Panc1 (cell line): ENCODE measurements around the gene SPATA17.

Experiments
- CTCF ChIP-seq: fragments of 450-650 bp; IDR thresholded peaks from 2 replicates; pipeline ENCODE4 v1.5.1; 2017; ENCODE audit warnings: mild to moderate bottlenecking
- POLR2AphosphoS5 ChIP-seq: IDR thresholded peaks from 2 replicates; pipeline ENCODE4 v1.6.1; 2012; ENCODE audit warnings: mild to moderate bottlenecking, low read depth, low read length, moderate library complexity
- REST ChIP-seq, 2 experiments: IDR thresholded peaks; 2 replicates each; pipeline ENCODE4 v1.6.1; 2011 to 2012; ENCODE audit warnings: low read depth in 2 of 2, control low read depth in 1 of 2, low read length in 1 of 2, mild to moderate bottlenecking in 1 of 2, moderate library complexity in 1 of 2; ENCODE audit not compliant: insufficient read depth in 1 of 2
- SIN3A ChIP-seq: IDR thresholded peaks from 2 replicates; pipeline ENCODE4 v1.6.1; 2012; ENCODE audit warnings: low read depth, mild to moderate bottlenecking, low read length, moderate library complexity, borderline replicate concordance; ENCODE audit not compliant: insufficient read depth

GRCh38 chr1:217857061-217857460, 225.9 kb downstream of the SPATA17 start:
- no peak for TF ChIP-seq SIN3A
- no peak for TF ChIP-seq CTCF
- no peak for TF ChIP-seq POLR2AphosphoS5
- no peak for TF ChIP-seq REST (IDR thresholded peaks at IDR 0.05; ENCODE audit: insufficient read depth in 1 of 2, low read depth in 2 of 2, low read length in 1 of 2)
